Activated CD4-positive, alpha-beta T cell treated with anti-CD3 and anti-CD28 coated beads, Interleukin-2, amount 50 U/mL, for 16 hours (primary cell): ENCODE measurements around the gene PSMD2.
"Not testable (repeated sequence)": the region's sequence is repeated elsewhere in the genome, so short reads cannot be mapped to it uniquely, and the experiment has no call there.

ENCODE experiments used
- DNase-seq: peaks from one replicate; pipeline ENCODE4 v3.0.0-alpha.2; 2020

Gene PSMD2

DNA sequence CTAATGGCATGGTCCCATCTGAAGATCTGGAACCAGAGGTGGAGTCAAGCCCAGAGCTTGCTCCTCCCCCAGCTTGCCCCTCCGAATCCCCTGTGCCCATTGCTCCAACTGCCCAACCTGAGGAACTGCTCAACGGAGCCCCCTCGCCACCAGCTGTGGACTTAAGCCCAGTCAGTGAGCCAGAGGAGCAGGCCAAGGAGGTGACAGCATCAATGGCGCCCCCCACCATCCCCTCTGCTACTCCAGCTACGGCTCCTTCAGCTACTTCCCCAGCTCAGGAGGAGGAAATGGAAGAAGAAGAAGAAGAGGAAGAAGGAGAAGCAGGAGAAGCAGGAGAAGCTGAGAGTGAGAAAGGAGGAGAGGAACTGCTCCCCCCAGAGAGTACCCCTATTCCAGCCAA, 22.6 kb downstream of the PSMD2 start:
- no peak for DNase-seq

DNA sequence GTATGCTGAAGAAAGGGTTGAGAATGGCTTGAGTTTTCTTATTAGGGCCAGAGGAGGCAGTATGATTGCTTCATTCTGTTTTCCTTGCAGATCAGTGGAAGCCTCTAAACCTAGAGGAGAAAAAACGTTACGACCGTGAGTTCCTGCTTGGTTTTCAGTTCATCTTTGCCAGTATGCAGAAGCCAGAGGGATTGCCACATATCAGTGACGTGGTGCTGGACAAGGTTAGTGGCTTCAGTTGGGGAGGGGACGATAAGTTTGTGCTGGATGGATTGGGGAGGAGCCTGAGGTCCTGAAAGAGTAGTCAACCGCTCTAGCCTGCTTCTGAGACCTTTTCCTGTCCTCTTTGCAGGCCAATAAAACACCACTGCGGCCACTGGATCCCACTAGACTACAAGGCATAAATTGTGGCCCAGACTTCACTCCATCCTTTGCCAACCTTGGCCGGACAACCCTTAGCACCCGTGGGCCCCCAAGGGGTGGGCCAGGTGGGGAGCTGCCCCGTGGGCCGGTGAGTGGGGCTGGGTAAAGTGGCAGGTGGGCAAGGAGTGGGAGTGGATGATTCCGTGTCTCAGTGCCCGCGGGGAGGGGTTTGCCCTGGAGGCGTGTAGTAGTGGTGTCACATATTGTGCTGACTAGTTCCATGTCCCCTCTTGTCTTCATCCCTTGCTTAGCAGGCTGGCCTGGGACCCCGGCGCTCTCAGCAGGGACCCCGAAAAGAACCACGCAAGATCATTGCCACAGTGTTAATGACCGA, 23.9 kb downstream of the PSMD2 start:
- no peak for DNase-seq

DNA sequence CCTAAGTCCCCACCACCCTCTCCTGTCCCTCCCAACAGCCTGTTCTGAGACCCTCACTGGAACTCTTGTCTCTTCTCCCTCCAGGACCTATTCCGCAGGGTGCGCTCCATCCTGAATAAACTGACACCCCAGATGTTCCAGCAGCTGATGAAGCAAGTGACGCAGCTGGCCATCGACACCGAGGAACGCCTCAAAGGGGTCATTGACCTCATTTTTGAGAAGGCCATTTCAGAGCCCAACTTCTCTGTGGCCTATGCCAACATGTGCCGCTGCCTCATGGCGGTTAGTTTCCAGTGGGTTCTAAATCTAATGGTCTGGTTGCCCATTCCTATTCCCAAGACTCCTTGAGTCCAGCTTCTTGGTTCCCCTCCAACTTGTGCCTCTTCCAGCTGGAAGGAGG, 24.7 kb downstream of the PSMD2 start:
- DNase-seq, result no peak

DNA sequence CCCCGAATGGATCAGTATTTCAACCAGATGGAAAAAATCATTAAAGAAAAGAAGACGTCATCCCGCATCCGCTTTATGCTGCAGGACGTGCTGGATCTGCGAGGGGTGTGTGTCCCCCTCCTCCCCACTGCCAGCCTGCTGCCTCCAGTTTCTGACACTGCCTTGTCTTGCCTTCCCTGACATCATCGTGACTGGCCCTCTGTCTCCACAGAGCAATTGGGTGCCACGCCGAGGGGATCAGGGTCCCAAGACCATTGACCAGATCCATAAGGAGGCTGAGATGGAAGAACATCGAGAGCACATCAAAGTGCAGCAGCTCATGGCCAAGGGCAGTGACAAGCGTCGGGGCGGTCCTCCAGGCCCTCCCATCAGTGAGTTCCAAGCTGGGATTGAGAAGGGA, 26.2 kb downstream of the PSMD2 start:
- no peak for DNase-seq

DNA sequence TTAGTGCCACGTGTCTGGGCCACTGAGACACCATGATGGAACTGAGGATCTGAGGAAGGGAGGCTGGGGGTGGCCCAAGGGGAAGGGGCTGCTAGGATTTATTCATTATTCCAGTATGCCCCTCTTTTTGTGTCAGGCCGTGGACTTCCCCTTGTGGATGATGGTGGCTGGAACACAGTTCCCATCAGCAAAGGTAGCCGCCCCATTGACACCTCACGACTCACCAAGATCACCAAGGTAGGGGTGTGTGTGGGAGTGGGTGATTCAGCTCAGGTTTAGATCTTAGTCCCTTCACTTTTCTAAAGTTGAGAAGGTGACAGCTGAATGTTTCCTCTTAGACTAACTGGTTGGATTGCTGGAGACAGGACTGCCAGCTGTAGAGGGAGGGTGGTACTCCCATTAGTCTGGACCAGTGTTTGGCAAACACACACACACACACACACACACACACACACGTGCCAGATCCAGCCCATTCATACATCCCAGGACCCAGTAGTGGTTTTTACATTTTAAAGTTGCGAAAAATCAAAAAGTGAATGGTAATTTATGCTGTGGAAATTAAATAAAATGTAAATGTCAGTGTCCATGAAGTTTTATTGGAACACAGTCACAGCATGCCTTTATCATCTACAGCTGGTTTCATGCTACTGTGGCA, 26.8 kb downstream of the PSMD2 start:
- no peak for DNase-seq

DNA sequence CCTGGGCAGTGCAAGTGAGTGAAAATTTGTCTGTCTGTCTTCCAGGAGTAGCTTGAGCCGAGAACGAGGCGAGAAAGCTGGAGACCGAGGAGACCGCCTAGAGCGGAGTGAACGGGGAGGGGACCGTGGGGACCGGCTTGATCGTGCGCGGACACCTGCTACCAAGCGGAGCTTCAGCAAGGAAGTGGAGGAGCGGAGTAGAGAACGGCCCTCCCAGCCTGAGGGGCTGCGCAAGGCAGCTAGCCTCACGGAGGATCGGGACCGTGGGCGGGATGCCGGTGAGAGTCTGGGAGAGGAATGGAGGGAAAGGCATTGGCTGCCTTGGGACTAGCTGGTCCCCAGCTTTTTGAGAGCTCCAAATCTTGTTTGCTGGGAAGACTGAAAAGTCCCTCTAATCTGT, 28.1 kb downstream of the PSMD2 start:
- DNase-seq, result no peak

- no peak for DNase-seq
Observed at GRCh38 chr3:184328516-184328915, 29.5 kb downstream of the PSMD2 start.

GRCh38 chr3:184332370-184333090, 33.5 kb downstream of the PSMD2 start:
- no peak for DNase-seq

DNA sequence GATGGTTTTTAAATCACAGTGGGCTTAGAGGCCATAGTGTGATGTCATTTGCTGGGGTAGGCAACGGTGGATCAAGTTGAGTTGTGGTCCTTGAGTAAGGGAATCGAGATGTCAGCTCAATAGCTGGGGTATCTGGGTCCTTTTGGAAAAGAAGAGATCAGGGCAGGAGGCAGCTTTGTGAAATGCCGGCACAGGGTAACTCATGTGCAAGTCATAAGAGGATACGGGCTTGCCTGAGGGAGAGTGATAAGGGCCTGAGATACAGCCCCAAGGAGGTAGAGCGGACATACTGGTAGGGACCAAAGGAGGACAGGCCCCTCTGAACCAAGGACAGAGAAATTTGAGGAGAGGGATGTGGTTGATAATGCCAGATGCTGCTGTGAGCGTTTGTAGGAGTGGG, 34.1 kb downstream of the PSMD2 start:
- DNase-seq, result no peak

GRCh38 chr3:184333700-184334099, 34.7 kb downstream of the PSMD2 start:
- no peak for DNase-seq

GRCh38 chr3:184334470-184335158, 35.6 kb downstream of the PSMD2 start:
- peak; percentile 60 for DNase-seq

GRCh38 chr3:184335291-184335660, 36.2 kb downstream of the PSMD2 start:
- DNase-seq, result peak; percentile 35

DNA sequence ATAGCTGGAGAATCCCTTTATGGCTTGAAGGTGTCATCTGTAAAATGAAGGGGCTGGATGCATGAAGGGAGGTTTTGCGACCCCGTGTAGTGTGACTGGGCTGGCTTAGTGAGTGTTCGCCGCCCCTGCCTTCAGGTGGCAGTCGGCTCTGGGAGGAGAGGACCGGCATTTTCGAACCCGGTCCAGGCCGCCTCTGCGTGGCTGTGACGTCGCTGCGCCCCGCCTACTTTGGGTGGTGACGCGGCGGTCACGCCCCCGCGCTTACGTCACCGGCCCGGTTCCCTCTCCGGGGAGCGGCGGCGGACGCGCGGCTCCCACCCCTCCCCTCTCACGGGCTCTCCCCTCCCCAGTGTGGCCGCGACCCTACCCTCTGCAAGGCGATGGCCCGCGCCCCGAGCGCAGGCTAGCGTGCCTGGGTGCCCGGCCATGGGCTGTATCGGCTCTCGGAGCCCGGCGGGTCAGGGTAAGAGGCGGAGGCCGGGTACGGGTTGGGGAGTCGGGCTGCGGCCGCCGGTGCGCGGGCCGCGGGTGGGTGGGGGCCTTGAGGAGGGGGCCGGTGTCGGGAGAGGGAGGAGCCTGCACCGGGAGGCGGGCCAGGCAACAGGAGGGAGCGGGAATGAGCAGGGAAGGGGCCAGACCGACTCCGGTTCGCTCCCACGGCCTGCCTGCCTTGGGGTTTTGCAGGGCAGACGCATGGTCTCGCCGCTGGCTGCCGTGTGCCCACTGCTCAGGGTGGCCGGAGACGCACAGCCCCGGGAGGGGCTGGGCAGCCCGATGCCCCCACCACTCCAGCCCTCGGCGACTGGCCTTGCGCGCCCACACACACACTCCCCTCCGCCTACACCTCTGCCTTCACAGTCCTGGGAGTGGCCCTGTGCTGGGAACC, 36.9 kb downstream of the PSMD2 start:
- peak; percentile 88 for DNase-seq

DNA sequence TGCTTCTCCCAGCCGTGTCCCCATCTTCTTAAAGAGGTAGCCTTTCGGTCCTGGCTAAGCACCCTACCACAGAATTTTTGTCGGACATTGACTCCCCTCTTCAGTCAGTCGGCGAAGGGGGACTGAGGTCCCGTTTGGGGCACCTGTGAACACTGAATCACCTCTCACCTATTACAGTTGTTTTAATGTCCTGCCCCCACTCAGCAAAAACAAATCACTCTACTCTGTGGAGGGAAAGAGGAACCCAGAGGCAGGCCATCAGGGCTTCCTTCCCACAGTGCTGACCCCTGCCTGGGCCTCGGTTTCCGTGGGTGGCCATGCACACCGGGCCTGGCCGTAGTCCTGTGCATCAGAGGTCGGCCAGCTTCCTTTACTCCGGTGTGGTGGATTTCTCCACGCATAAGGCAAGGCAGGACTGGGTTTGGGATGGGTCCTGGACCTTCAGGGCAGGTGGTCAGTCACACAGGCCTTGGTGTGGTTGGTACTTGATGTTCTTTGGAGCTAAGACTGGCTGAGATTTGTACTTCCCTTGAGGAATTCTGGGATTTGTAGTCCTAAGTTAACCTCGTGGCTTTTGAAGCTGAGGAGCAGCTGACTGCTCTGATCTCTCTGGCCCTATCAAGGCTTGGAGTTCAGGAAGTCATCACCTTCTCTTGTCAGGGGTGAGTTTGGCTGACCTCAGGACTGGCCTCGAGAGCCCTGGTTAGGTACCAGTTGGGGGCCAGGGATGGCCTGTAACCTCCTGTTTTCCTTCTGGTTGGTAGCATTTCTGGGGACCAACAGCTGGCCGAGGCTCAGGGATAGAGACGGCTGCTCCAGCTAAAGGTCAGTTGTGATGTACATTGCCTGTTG, 37.7 kb downstream of the PSMD2 start:
- DNase-seq, result no peak

GRCh38 chr3:184337399-184337714, 38.3 kb downstream of the PSMD2 start, which contains the start of gene FAM131A:
Gene FAM131A, plus strand, starts transcription at chr3:184337600. Its CDS starts 31 bp downstream, at chr3:184337631.
- no peak for DNase-seq

- DNase-seq, result no peak
Observed at GRCh38 chr3:184337981-184338380, 38.9 kb downstream of the PSMD2 start.

DNA sequence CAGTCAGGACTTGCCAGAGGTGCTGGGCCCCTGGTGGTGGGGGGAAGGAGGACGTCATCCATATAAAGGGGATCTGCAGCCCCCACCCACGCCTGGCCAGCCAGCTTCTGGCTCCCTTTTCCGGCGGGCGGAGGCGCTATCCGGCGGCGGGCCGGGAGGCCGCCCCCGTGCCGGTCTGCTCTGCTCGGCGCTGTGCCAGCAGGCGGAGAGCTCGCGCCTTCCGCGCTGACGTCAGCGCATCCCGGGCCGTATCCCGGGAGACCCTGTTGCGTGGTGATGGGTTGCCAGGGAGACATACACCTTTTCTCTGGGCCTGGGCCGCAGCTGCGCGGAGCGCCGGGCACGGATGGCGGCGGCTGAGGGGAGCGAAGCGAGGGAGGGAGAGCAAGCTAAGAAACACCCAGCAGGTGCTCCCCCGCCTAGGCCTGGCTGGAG, 39.5 kb downstream of the PSMD2 start:
- DNase-seq, result no peak

GRCh38 chr3:184339001-184339400, 40.0 kb downstream of the PSMD2 start:
- DNase-seq, result no peak

DNA sequence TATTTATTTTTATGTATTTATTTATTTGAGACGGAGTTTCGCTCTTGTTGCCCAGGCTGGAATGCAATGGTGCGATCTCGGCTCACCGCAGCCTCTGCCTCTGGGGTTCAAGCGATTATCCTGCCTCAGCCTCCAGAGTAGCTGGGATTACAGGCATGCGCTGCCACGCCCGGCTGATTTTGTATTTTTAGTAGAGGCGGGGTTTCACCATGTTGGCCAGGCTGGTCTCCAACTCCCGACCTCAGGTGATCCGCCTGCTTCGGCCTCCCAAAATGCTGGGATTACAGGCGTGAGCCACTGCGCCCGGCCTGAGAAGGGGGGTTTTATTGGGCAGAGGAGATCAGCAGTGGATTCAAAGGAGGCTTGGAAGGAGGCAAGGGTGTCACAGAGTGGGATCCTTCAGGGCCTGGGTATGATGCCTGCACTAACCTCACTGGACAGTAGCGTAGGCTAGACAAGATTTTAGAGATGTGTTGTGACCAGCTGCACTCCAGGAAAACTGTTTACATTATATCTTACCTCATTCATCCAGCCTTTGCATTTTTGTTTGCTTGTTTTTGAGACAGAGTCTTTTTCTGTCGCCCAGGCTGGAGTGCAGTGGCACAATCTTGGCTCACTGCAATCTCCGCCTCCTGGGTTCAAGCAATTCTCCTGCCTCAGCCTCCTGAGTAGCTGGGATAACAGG, 40.6 kb downstream of the PSMD2 start:
- DNase-seq, result not testable (repeated sequence)

- no peak for DNase-seq
Observed at GRCh38 chr3:184341925-184342324, 42.9 kb downstream of the PSMD2 start.
